Activated CD4-positive, alpha-beta T cell treated with anti-CD3 and anti-CD28 coated beads, Interleukin-2, Interleukin-4, amounts not matched to agents 100 ng/mL and 50 ng/mL, durations not matched to agents 16 hours and 8 hours (primary cell): ENCODE results near the gene PRAC2.
"Not testable (repeated sequence)": the region's sequence is repeated elsewhere in the genome, so short reads cannot be mapped to it uniquely, and the experiment has no call there.

Source experiments
- DNase-seq: peaks from one replicate; pipeline ENCODE4 v3.0.0-alpha.2; 2020; ENCODE audit warnings: low spot score

PRAC2 gene

GRCh38 chr17:48722915-48723422 is at the start of gene PRAC2:
Gene PRAC2, plus strand, starts transcription at chr17:48723185. Its CDS starts 1,226 bp downstream, at chr17:48724411.
- DNase-seq, result no peak

- no peak for DNase-seq
These were observed 45.9 kb upstream of the PRAC2 start for GRCh38 chr17:48676963-48677558.

GRCh38 chr17:48678141-48678971 is 44.6 kb upstream of the PRAC2 start:
- DNase-seq, result peak; percentile 64

GRCh38 chr17:48679385-48680096 is 43.4 kb upstream of the PRAC2 start:
- DNase-seq, result no peak

GRCh38 chr17:48681609-48682008 is 41.4 kb upstream of the PRAC2 start:
- no peak for DNase-seq

- no peak for DNase-seq
These were observed 32.3 kb upstream of the PRAC2 start for GRCh38 chr17:48690655-48691054.

- DNase-seq, result no peak
These were observed 30.9 kb upstream of the PRAC2 start for GRCh38 chr17:48692049-48692448.

- no peak for DNase-seq
These were observed 29.8 kb upstream of the PRAC2 start for GRCh38 chr17:48693178-48693577.

- DNase-seq, result no peak
These were observed 21.0 kb upstream of the PRAC2 start for GRCh38 chr17:48701864-48702532.

GRCh38 chr17:48704361-48705248 is 18.4 kb upstream of the PRAC2 start:
- DNase-seq, result no peak

- DNase-seq, result no peak
These were observed 11.9 kb upstream of the PRAC2 start for GRCh38 chr17:48711128-48711527.

GRCh38 chr17:48715496-48716399 is 7.2 kb upstream of the PRAC2 start:
- DNase-seq, result no peak

- not testable (repeated sequence) for DNase-seq
These were observed 6.4 kb upstream of the PRAC2 start for GRCh38 chr17:48716549-48716948.

GRCh38 chr17:48717367-48718226 is 5.4 kb upstream of the PRAC2 start:
- DNase-seq, result no peak

GRCh38 chr17:48718227-48718760 is 4.7 kb upstream of the PRAC2 start:
- DNase-seq, result no peak

- no peak for DNase-seq
These were observed 4.0 kb upstream of the PRAC2 start for GRCh38 chr17:48718761-48719641.

GRCh38 chr17:48719642-48720265 is 3.2 kb upstream of the PRAC2 start:
- DNase-seq, result no peak
